Cardiac fibroblast (primary cell): Measurements from ENCODE around the gene MAP3K6.

Source experiments
- DNase-seq, 2 donors: peaks; one replicate each; pipeline versions ENCODE4 v3.0.0 to v3.0.0-alpha.2; 2010; ENCODE audit warnings: low read depth in 2 of 2
- H3K4me3 ChIP-seq, 2 donors: replicated peaks in 1 of 2; 1 replicate in 1 of 2; 2 replicates in 1 of 2; pipeline ENCODE4 v1.5.1; 2011; ENCODE audit warnings: low read depth in 2 of 2, low read length in 2 of 2, mild to moderate bottlenecking in 2 of 2, moderate library complexity in 1 of 2
- CTCF ChIP-seq: IDR thresholded peaks from one replicate; pipeline ENCODE4 v1.5.1; 2011; ENCODE audit warnings: low read depth, mild to moderate bottlenecking, low read length, inconsistent platforms

MAP3K6 gene

GRCh38 chr1:27339213-27339612 is 27.5 kb downstream of the MAP3K6 start:
- DNase-seq: no peak
- TF ChIP-seq CTCF: no peak
- H3K4me3 ChIP-seq: no peak overlapping the region

GRCh38 chr1:27338751-27339150 is 28.0 kb downstream of the MAP3K6 start:
- TF ChIP-seq CTCF: no peak
- no peak overlapping the region for H3K4me3 ChIP-seq
- DNase-seq: no peak

GRCh38 chr1:27336756-27337155 is 30.0 kb downstream of the MAP3K6 start:
- H3K4me3 ChIP-seq: no peak overlapping the region
- no peak for TF ChIP-seq CTCF
- no peak for DNase-seq

GRCh38 chr1:27335506-27336422 is 31.0 kb downstream of the MAP3K6 start:
- TF ChIP-seq CTCF: no peak
- DNase-seq: no peak
- H3K4me3 ChIP-seq: no peak overlapping the region

GRCh38 chr1:27333717-27334279 is 33.0 kb downstream of the MAP3K6 start:
- no peak for TF ChIP-seq CTCF
- no peak overlapping the region for H3K4me3 ChIP-seq
- no peak for DNase-seq

GRCh38 chr1:27332536-27333281 is 34.1 kb downstream of the MAP3K6 start:
- DNase-seq: peak; percentile 45 to 51
- peak; percentile 95 for TF ChIP-seq CTCF
- no peak overlapping the region for H3K4me3 ChIP-seq
